HG03571 (cell line): ENCODE data around the gene COMMD10.
A peak's percentile ranks its signal among the peaks of the same experiment; 100 is the strongest.
"Not testable (repeated sequence)": the region's sequence is repeated elsewhere in the genome, so short reads cannot be mapped to it uniquely, and the experiment has no call there.

Experiments
- ATAC-seq: cut with Tn5 transposase; IDR thresholded peaks from one replicate; pipeline ENCODE4 v1.9.1; 2021; ENCODE audit not compliant: unreplicated experiment

Gene COMMD10

DNA sequence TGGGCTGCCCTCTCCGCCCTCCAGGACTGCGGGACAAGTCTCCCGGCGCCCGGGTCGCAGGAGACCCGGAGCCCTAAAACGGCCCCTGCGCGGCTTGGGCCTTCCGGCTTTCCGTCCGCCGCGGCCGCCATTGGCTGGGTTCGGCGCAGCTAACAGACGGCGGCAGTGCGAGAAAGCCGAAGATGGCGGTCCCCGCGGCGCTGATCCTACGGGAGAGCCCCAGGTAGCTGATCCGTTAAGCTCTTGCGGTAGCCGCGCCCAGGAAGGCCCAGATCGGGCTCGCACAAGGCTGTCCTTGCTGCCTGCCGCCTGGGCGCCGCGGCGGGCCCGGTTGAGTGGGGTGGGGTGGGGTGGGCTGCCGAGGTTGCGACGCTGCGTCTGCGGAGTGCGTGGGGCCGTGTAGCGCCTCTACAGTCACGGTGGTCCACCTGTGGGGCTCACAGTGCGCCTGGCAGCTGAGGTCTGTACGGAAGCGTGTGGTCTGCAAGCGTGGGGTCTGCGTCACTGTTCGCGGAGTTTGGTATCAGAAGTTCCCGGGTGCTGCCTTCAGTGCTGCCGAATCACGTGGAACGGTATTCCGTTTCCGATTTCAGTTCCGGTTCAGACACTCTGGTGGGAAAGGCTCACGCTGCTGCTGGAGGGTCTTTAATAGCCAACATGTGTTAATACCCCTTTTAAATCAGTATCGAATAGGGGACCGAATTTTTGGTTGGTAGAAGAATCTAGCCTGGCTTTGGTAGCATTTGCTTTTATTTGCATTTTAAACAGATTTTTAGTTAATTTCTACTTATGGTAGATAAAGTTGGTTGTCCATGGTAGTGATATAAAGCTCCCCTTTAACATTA is at the start of gene COMMD10:
TSS of gene COMMD10 (plus strand) at position 155 of the 845 bp plus-strand sequence.
- peak; percentile 87 for ATAC-seq

DNA sequence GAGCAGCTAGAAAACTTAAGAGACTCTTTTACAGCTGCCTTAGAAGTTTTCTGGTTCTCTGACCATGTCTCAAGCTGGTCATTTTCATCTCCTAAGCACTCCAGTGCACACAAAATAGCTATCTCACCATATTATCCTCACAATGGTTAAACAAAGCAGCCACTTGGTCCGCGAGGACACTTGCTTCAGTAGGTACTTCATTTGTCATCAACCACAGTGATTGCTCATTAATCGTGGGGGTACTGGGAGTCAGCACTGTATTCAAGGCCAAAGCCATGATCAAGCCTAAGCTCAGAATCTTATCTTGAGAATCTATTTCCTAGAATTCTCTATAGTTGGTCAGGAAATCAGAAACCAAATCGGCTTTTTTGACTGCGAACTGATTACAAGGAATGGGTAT is 49.7 kb upstream of the COMMD10 start:
- ATAC-seq = no peak

DNA sequence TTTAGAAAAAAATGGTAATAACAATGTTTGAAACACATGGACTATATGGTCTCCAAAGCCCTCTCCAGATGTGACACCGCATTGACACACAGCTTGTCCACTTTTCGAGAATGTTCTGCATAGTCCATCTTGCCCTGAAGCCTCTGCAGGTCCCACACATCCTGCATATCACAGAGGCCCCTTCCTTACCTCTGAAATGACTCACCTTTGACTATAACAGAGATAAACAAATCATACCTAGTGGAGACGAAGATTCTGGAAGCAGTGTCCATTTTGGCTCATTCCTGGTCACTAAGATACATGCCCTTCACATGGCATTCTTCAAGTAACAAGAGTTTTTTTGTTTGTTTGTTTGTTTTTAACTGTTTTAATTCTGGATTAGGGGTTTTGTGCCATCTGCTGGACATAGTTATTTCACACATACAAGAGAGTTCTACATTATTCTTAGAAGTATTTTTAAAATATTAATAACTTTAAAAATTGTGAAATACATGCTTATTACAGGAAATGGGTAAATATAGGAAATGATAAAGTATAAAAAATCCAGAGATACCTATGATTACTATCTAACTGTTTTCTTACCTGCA is 47.5 kb upstream of the COMMD10 start:
- ATAC-seq = no peak

DNA sequence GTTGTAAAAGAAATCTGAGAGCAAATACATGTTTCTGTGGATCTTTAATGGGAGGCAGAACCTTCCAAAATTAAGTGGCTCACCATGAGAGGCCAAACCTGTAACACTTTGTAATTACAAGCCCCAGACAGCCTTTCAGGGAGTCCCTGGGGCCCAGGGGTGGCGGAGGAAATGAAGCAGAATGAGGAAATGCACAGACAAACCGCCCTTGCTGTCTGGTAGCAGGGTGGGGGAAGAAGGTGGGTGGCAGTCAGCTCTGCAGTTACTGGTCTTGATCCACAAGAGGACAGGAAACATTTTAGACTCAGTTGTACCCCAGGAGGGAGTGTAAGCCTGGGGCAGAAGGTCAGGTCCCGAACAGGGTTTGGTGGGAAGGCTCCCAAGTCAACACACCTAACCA is 46.0 kb upstream of the COMMD10 start:
- peak; percentile 73 for ATAC-seq

DNA sequence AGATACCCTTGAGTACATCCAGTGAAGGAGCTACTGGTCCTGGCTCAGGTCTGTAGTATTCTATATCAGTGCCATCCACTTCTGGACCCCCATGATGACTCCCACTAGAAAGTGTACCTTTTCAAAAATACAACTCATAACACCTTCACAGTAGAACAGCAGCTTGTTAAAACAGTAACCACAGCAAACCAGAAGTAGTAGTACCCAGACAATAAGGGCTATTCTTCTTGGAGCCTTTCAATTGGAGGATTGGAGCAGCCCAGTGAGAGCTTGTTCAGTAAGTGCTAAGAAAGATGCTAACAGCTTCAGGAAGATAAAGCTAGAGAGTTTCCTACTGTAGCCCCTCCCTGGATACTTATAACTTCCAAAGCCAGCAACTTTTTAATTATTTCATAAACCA is 42.5 kb upstream of the COMMD10 start:
- ATAC-seq = no peak

DNA sequence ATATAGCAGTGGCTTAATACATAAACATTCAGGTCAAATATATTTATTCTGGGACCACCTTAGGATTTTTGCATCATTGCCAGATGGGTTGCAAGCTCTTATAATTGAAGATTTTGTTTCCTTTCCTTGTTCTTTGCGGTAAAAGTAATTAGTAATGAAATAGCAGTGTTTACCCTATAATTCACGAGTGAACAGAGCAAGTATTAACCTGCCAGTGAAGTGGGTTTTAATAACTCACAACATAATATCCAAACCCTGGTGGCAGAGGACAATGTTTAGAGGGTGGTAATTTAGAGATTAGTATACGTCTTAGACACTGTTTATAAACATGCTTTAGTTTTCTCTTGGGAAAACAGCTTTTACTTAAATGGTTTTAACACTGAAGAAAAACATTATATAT is 40.8 kb upstream of the COMMD10 start:
- ATAC-seq = no peak

DNA sequence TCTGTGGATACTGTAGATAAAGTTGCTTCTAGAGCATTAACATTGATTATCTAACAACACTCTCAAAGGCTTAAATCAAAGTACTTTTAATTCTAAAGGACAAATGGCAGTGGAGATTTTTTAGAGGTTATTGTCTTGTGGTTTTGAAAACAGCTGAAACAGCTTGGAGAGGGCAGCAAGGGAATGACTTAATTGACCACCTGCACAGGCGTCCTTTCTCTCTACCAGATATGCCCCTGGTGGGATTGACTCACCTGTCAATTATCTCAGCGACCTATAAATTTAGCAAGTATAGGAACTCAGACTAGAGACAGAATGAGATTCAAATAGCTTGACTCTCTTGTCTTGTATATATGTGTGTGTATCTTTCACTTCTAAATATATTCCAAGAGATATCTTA is 39.0 kb upstream of the COMMD10 start:
- ATAC-seq = no peak

DNA sequence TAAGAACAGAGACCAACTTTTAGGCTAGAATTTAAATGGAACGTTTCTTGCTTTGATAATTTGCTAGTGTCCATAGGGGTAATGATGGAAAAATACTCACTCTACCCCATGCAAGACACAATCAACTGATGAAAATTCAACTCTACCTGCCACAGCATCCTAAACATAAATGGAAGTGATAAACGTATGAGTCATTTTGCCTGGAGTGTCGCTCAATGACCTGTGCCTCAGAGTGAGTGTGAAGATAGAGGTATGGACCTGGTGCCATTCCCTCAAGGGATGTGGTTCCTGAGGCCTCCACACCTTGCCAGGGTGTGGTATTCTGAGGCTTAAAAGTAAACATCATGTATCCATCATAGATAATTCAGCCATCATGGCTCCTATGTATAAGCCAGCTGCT is 38.6 kb upstream of the COMMD10 start:
- no peak for ATAC-seq

DNA sequence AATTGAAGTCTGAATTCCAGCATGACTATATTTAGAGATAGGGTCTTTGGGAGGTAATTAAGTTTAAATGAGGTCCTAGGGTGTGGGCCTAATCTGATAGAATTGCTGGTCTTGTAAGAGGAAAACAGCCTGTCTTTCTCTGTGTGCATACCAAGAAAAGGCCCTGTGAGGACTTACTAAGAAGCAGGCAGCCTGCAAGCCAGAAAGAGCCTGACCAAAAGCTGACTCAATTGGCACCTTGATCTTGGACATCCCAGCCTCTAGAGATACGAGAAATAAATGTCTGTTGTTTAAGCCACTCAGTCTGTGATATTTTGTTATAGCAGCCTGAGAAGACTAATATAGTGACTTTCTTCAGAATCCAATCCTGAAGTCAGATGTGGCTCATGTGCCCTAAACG is 38.0 kb upstream of the COMMD10 start:
- no peak for ATAC-seq

DNA sequence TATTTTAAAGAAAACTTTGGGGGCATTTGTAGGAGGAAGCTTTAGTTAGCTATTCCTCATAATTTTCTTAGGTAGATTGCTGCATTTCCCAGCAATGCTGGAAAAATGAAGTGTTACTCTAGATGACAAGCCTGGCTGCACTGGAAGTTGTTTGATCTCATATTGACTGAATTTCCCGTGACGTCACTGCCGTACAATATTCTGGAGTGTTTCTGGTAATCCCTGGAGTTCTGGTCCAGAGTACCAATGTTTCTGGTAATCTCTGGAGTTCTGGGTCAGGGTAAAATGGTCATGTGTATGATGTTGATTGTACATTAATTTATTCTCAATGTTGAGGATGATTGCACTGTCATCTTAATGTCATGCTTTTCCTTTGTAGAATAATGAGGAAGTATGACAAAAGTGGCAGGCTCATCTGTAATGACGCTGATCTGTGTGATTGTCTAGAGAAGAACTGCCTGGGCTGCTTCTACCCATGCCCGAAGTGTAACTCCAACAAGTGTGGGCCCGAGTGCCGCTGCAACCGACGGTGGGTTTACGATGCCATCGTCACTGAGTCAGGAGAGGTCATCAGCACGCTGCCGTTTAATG is 26.4 kb upstream of the COMMD10 start:
- no peak for ATAC-seq

DNA sequence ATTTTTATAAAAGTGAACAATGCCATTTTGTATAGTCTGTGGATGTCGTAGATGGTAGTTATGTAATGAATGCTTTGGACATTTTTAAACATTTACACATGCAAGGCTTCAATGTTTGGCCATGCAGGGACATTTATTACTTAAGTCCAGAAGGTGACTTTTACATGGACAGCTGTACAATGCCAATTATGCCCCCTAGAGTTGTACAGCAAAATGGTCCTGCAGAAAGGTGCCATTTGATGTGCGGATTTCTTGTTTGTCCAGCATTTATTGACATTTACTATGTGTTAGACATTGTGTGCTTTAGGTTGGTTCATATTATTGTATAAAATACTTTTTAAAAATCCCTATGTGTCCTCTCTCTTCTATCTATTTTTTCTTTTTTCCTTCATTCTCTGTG is 22.5 kb upstream of the COMMD10 start:
- no peak for ATAC-seq

DNA sequence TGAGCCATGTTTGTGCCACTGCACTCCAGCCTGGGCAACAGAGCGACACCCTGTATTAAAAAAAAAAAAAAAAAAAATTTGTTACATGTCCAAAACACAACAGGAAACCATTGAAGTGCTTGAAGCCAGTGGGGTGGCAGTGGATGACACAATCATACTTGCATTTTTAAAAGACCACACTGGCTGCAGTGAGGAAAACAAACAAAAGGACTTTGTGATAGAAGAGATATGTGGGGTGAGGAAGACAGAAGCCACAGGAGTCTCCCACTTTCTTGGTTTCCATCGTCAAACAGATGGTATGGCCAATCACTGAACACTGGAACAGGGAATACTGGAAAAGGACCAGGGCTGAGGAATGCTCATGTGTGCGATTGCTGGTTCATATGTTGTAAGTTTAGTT is 20.9 kb upstream of the COMMD10 start:
- ATAC-seq = no peak

DNA sequence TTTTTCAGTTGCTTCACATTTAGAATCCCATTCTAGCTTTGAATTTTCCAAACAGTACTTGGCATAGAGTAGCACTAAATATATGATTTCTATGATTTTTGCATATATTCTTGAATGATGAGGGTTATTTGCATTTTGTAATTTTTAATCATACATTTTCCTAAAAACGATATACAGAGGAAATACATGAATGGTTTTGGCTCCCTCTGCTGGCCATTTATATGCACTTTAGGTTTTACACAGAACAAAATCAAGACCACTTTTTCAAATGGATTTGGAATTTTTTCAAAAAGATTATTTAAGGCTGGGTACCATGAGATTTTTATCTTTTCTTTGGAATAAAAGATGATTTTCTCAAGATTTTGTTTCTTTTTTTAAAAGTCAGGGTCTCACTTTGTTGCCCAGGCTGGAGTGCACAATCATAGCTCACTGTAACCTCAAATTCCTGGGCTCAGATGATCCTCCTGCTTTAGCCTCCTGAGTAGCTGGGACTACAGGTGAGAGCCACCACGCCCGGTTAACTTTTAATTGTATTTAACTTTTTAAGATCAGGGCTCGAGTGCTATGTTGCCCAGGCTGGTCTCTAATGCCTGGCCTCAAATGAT is 16.7 kb upstream of the COMMD10 start:
- ATAC-seq = peak; percentile 50

DNA sequence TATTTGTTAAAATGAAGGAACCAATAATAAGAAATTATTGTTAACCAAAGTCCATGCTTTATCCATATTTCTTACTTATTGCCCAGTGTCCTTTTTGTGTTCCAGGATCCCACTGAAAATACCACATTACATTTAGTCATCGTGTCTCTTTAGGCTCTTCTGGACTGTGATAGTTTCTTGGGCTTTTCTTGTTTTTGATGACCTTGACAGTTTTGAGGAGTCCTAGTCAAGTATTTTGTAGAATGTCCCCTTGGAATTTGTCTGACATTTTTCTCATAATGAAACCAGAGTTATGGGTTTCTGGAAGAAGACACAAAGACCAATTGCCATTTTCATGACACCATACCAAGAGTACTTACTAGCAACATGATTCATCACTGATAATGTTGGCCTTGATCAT is 13.6 kb upstream of the COMMD10 start:
- ATAC-seq = no peak

DNA sequence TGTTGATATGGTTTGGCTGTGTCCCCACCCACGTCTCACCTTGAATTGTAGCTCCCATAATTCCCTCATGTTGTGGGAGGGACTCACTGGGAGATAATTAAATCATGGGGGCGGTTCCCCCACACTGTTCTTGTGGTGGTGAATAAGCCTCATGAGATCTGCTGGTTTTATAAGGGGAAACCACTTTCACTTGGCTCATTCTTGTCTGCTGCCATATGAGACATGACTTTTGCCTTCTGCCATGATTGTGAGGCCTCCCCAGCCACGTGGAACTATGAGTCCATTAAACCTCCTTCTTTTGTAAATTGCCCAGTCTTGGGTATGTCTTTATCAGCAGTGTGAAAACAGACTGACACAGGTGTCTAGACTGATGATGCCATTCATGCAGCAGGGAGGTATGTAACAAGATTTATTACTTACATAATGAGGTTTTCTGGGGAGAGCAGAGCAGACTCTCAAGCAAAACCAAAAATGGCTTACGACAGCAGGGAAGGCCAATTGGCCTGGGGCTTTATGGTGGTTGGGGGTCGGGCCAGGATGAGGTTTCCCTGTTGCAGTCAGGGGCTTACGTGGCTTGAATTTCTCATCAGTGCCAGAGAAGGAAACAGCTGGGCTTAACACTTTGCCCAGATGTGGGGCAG is 9.5 kb upstream of the COMMD10 start:
- no peak for ATAC-seq

DNA sequence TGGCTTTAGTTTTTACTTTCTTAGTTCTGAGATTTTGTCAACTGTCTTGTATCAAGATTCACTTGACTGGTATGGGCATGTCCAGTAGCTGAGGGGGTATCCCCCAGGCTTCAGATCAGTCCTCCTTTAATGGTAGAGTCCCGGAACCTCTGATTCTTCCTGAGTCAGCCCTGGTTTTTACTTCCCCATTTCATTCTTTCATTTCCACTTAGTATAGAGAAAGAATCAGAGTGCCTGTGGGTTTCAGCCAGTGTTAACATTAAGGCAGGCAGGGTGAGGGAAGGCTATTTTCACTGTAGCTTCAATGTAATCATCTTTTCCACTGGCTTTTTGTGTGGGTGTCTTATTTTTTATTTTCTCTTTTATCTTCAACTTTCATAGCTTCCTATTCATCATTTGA is 8.3 kb upstream of the COMMD10 start:
- ATAC-seq = peak; percentile 99

DNA sequence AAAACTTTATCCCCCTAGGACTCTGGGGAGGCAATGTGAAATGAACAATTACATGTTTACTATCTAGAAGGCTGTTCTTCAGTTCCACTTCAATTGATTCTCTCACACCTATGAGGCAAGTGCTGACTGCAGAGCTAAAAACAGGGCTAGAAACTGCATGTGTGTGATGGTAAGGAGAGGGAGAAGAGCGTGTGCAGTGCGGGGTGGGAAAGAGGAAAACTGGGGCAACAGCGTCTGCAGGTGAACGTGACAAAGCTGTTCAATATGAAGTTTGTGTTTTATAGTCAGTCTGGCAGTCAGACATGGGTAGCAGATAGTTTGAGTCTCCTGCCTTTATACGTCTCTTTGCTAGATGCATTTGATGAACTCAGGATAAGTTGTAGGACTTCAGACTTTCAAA is 6.6 kb upstream of the COMMD10 start:
- no peak for ATAC-seq

DNA sequence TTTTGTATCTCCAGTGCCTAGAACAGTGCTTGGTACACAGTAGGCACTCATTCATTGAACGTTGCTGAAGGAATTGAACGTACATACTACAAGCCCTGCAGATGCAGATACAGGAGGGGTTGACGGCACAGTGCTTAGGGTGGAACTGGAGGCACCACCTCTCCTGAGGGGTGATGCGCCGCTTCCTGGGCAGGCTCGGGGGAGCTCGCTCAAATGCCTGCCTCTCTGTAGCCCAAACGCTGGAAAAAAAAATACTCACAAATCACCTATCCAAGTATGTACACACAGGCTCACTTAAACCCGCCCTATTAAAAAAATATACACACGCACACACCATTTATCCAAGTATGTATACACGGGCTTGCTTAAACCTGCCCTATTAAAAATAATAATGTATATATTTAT is 536 bp upstream of the COMMD10 start:
- peak; percentile 34 for ATAC-seq

DNA sequence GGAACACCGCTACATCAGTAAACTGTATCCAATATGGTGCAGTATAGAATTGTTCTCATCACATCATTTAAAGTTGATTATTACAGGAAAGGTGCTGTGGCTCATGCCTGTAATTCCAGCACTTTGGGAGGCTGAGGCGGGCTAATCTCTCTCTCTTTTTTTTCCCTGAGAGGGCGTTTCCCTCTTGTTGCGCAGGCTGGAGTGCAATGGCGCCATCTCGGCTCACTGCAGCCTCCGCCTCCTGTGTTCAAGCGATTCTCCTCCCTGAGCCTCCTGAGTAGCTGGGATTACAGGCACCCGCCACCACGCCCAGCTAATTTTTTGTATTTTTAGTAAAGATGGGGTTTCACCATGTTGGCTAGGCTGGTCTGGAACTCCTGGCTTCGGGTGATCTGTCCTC is 1.5 kb downstream of the COMMD10 start:
- ATAC-seq = not testable (repeated sequence)

DNA sequence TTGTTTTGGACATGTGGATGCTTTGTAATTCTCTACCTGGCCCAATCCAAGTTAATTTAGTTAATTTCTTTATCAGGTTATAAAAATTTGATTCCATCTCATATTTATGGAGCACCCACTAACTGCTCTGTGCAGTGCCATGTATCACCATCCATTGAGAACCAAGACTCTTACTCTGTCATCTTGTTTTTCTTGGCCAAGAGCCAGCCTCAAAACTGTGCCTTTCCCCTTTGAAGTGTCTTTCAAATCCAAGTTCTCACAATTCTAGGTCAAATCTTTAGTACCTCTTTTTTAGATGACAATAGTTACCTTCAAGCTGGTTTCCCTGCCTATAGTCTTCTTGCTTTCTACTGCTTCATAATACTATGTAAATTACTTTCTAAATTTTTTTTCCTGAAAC is 3.2 kb downstream of the COMMD10 start:
- no peak for ATAC-seq

DNA sequence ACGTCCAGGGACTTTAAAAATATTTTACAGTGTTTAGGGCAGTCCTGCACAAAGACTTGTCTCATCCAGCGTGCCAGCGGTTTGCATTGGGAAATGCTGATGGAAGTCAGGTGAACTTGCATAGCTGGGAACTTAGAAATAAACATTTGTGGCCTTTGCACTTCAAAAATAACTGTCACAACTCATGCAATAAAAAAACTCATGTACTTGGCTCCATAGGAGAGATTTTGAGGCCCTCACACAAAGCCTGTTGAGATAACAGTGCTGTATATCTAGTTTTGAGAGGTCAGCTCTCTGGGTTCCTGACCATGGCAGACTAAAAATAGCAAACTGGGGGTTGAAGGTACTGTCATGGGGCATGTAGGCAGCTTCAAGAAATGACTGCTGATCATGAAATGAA is 5.5 kb downstream of the COMMD10 start:
- no peak for ATAC-seq
